ENCODE data around the gene ADAT2.

The ADAT2 gene

DNA sequence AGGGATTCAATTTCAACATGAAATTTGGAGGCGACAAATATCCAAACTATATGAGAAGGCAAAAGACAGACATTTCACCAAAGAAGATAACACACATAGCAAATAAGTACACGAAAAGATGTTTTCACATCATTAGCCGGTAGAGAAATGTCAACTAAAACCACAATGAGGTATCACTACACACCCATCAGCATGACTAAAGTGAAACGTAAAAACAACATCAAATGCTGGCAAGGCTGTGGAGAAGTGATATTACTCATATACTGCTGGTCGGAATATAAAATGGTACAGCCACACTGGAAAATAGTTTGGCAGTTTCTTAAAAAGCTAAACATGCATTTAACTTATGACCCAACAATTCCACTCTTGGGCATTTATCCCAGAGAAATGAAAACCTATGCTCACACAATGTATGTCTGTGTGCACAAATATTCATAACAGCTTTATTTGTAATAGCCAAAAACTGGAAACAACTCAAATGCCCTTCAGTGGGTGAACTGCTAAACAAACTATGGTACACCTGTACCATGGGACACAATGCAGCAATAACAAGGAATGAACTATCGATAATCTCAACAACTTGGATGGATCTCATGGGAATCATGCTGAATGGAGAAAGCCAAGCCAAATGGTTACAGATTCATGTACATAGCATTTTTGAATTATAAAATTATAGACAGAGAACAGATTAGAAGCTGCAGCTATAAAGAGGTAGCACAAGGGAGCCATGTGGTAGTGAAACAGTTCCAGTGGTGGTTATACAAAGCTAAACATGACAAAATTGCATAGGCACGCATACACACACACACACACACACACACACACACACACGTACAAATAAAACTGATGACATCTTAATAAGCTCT lies 8.6 kb downstream of the ADAT2 start:
- Histone ChIP-seq H3K4me1 (ENCODE audit: control insufficient read depth, insufficient read depth, low read length) (no peaks in the 10 kb centered on the region), H3K27me3 (ENCODE audit: control insufficient read depth in 1 of 2, insufficient read depth in 2 of 2, low read length in 2 of 2) (no peaks in the 10 kb centered on the region), H3K9me3 (ENCODE audit: control insufficient read depth in 2 of 2, low read length in 2 of 2) (no peaks in the 10 kb centered on the region), H3K27ac (ENCODE audit: low read length) (no peak overlapping the region), H3K36me3 (ENCODE audit: control insufficient read depth in 2 of 2, insufficient read depth in 2 of 2, low read length in 2 of 2) (no peaks in the 10 kb centered on the region), H3K4me3 (ENCODE audit: low read length in 2 of 2) (no peak overlapping the region), H3K9ac (ENCODE audit: low read length in 2 of 2) (no peak overlapping the region)

DNA sequence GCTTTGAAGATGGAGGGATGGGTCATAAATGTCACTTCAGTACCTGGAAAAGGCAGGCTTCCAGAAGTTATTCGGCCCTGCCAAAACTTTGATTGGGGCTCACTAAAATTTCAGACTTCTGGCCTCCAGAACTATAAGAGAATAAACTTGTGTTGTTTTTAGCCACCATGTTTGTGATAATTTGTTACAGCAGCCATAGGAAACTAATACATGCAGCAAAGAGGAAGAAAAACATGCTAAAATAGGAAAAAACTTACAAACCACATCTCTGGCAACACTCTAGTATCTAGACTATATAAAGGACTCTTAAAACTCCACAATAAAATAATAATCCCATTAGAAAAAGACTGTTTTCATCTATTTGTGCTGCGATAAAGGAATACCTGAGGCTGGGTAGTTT lies 9.5 kb downstream of the ADAT2 start:
- no peak overlapping the region for H3K9ac ChIP-seq (ENCODE audit: low read length in 2 of 2)
- no peak overlapping the region for H3K4me3 ChIP-seq (ENCODE audit: low read length in 2 of 2)
- no peaks in the 10 kb centered on the region for H3K27me3 ChIP-seq (ENCODE audit: control insufficient read depth in 1 of 2, insufficient read depth in 2 of 2, low read length in 2 of 2)
- no peaks in the 10 kb centered on the region for H3K9me3 ChIP-seq (ENCODE audit: control insufficient read depth in 2 of 2, low read length in 2 of 2)
- no peak overlapping the region for H3K27ac ChIP-seq (ENCODE audit: low read length)
- peaks cover 0 to 5% of the 10 kb centered on the region in 2 donors for H3K36me3 ChIP-seq (ENCODE audit: control insufficient read depth in 2 of 2, insufficient read depth in 2 of 2, low read length in 2 of 2)
- no peaks in the 10 kb centered on the region for H3K4me1 ChIP-seq (ENCODE audit: control insufficient read depth, insufficient read depth, low read length)

DNA sequence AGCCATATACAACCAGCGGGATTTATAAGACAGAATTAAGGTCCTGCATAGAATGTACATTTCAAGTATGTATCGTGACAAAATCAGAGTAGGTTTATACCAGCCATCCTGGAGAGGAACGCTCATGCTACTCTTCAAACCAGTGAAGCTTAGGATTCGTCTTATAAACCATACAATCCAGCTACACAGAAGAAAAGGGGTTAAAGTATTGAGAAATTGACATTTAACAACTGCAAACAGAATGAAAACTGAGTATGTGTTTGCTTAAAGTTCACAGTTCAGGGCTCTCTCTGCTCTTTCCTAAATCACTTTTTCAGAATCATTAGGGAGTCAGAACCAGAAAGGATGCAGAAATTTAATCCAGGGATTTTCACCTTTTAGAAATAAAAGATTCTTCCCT lies 17.9 kb downstream of the ADAT2 start:
- Histone ChIP-seq H3K4me3 (ENCODE audit: low read length in 2 of 2) (no peak overlapping the region), H3K4me1 (ENCODE audit: control insufficient read depth, insufficient read depth, low read length) (no peaks in the 10 kb centered on the region), H3K9ac (ENCODE audit: low read length in 2 of 2) (no peak overlapping the region), H3K9me3 (ENCODE audit: control insufficient read depth in 2 of 2, low read length in 2 of 2) (no peaks in the 10 kb centered on the region), H3K27ac (ENCODE audit: low read length) (no peak overlapping the region), H3K36me3 (ENCODE audit: control insufficient read depth in 2 of 2, insufficient read depth in 2 of 2, low read length in 2 of 2) (peaks cover 0 to 8% of the 10 kb centered on the region in 2 donors), H3K27me3 (ENCODE audit: control insufficient read depth in 1 of 2, insufficient read depth in 2 of 2, low read length in 2 of 2) (no peaks in the 10 kb centered on the region)

DNA sequence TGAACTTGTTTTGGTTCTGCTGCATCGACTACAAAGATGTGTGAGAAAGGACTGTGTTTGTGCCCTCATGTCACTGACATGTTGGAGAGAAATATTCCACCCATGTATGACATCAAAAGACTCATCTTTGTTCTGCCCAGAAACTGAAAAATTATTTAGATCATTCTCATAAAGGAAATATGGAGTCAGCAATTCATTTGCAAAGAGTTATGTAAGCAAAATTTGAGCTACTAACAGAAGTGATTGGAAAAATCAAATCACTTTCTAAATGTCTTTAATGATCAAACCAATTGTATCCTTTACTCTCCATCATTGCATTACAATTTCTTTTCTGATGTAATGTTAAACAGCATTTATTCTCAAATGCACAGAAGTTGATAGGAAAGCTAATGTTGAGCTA lies 19.3 kb downstream of the ADAT2 start:
- Histone ChIP-seq H3K27ac (ENCODE audit: low read length) (no peak overlapping the region), H3K36me3 (ENCODE audit: control insufficient read depth in 2 of 2, insufficient read depth in 2 of 2, low read length in 2 of 2) (peaks cover 0 to 5% of the 10 kb centered on the region in 2 donors), H3K9me3 (ENCODE audit: control insufficient read depth in 2 of 2, low read length in 2 of 2) (no peaks in the 10 kb centered on the region), H3K9ac (ENCODE audit: low read length in 2 of 2) (no peak overlapping the region), H3K4me1 (ENCODE audit: control insufficient read depth, insufficient read depth, low read length) (no peaks in the 10 kb centered on the region), H3K27me3 (ENCODE audit: control insufficient read depth in 1 of 2, insufficient read depth in 2 of 2, low read length in 2 of 2) (no peaks in the 10 kb centered on the region), H3K4me3 (ENCODE audit: low read length in 2 of 2) (no peak overlapping the region)

DNA sequence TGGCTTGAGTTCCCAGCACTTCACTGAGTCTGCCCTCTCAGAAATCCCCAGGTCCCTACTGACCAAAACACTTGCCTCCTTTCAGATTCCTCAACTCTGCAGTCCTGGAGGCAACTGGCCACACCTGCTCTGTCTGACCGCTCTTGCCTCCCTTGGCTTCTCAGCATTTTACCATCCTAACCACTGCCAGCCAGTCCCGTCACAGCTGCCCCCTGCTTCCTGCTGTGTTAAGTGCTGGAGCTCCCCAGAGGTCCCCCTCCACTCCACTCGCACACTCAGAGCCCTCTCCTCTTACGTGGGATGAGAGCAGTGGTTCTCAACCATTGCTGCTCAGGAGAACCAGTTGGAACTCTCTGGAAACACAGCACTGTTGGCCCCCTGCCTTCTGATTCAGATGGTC lies 20.5 kb downstream of the ADAT2 start:
- Histone ChIP-seq H3K27ac (ENCODE audit: low read length) (no peak overlapping the region), H3K36me3 (ENCODE audit: control insufficient read depth in 2 of 2, insufficient read depth in 2 of 2, low read length in 2 of 2) (peaks cover 0 to 4% of the 10 kb centered on the region in 2 donors), H3K9ac (ENCODE audit: low read length in 2 of 2) (no peak overlapping the region), H3K4me3 (ENCODE audit: low read length in 2 of 2) (no peak overlapping the region), H3K9me3 (ENCODE audit: control insufficient read depth in 2 of 2, low read length in 2 of 2) (no peaks in the 10 kb centered on the region), H3K27me3 (ENCODE audit: control insufficient read depth in 1 of 2, insufficient read depth in 2 of 2, low read length in 2 of 2) (no peaks in the 10 kb centered on the region), H3K4me1 (ENCODE audit: control insufficient read depth, insufficient read depth, low read length) (no peaks in the 10 kb centered on the region)

DNA sequence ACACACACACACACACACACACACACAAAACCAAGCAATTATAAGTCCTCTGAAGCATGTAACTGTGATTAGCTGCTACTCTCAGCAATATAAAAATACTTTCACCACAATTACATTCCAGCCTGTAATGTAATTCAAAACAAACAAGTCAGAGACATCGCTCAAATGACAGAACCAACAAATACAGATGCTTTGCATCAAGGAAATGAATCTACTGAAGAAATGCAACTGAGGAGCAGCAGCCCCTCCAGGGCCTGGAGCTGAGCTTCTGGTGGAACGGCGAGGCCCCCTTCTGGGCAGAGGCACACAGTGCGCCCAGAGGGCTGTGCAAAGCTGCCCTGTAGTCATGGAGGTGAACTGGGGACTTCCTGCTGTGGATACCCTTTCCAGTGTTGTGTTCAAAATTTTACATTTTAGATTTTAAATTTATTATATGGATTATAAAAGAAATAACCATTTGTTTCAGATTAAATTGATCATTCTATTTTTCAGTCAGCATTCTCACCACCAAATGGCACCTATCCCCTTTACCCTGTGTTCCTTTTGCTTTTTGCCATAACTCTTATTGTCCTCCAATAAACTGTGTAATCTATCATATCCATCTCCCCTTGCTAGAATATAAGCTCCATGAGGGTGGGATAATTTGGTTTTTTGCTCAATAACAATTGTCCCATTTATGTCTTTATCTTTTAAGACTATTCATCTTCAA lies 23.2 kb downstream of the ADAT2 start:
- no peak overlapping the region for H3K9ac ChIP-seq (ENCODE audit: low read length in 2 of 2)
- H3K4me3 ChIP-seq (ENCODE audit: low read length in 2 of 2) = no peak overlapping the region
- H3K4me1 ChIP-seq (ENCODE audit: control insufficient read depth, insufficient read depth, low read length) = no peaks in the 10 kb centered on the region
- H3K27ac ChIP-seq (ENCODE audit: low read length) = no peak overlapping the region
- H3K36me3 ChIP-seq (ENCODE audit: control insufficient read depth in 2 of 2, insufficient read depth in 2 of 2, low read length in 2 of 2) = peaks cover 0 to under 1% of the 10 kb centered on the region in 2 donors
- H3K27me3 ChIP-seq (ENCODE audit: control insufficient read depth in 1 of 2, insufficient read depth in 2 of 2, low read length in 2 of 2) = no peaks in the 10 kb centered on the region
- no peaks in the 10 kb centered on the region for H3K9me3 ChIP-seq (ENCODE audit: control insufficient read depth in 2 of 2, low read length in 2 of 2)

DNA sequence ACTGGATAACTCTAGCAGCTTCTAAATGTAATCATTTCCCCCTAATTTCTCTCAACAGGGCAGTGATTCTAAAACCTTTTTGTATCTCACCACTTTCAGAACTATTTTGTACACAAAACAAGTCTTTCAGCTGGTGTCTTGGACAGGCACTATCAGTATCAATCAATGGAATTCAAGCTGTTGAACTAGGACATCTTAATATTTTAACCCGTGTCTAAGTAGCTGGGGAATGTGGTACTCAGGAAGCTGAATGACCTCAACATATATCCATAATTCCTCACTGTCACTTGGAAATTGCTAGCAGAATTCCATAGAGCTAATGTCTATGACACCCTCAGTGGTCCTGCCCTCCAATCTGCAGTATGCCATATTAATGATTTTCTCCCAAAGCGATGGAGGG lies 24.5 kb downstream of the ADAT2 start:
- no peaks in the 10 kb centered on the region for H3K36me3 ChIP-seq (ENCODE audit: control insufficient read depth in 2 of 2, insufficient read depth in 2 of 2, low read length in 2 of 2)
- H3K27me3 ChIP-seq (ENCODE audit: control insufficient read depth in 1 of 2, insufficient read depth in 2 of 2, low read length in 2 of 2) = no peaks in the 10 kb centered on the region
- no peaks in the 10 kb centered on the region for H3K9me3 ChIP-seq (ENCODE audit: control insufficient read depth in 2 of 2, low read length in 2 of 2)
- no peak overlapping the region for H3K27ac ChIP-seq (ENCODE audit: low read length)
- H3K9ac ChIP-seq (ENCODE audit: low read length in 2 of 2) = no peak overlapping the region
- H3K4me3 ChIP-seq (ENCODE audit: low read length in 2 of 2) = no peak overlapping the region
- H3K4me1 ChIP-seq (ENCODE audit: control insufficient read depth, insufficient read depth, low read length) = no peaks in the 10 kb centered on the region

DNA sequence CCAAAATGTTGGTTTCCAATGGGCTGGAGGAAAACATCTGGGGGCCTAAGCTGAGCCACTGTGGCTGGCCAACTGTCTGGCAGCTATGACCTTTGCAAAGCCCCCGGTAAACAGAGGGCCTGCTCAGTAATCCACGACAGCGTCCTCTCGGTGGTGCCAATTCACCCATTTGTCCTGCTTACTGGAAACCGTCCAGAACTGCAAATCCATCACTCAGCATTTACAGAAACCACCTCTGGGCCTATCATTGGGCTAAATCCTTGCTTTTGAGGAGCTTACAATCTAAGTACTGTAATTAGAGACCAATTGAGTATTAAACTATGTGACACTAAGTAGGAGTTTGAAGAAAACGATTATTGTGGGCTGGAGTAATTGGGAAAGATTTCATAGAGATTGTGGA lies 31.0 kb downstream of the ADAT2 start:
- Histone ChIP-seq H3K9me3 (ENCODE audit: control insufficient read depth in 2 of 2, low read length in 2 of 2) (no peaks in the 10 kb centered on the region), H3K4me1 (ENCODE audit: control insufficient read depth, insufficient read depth, low read length) (no peaks in the 10 kb centered on the region), H3K9ac (ENCODE audit: low read length in 2 of 2) (no peak overlapping the region), H3K36me3 (ENCODE audit: control insufficient read depth in 2 of 2, insufficient read depth in 2 of 2, low read length in 2 of 2) (no peaks in the 10 kb centered on the region), H3K27me3 (ENCODE audit: control insufficient read depth in 1 of 2, insufficient read depth in 2 of 2, low read length in 2 of 2) (no peaks in the 10 kb centered on the region), H3K27ac (ENCODE audit: low read length) (no peak overlapping the region), H3K4me3 (ENCODE audit: low read length in 2 of 2) (no peak overlapping the region)

DNA sequence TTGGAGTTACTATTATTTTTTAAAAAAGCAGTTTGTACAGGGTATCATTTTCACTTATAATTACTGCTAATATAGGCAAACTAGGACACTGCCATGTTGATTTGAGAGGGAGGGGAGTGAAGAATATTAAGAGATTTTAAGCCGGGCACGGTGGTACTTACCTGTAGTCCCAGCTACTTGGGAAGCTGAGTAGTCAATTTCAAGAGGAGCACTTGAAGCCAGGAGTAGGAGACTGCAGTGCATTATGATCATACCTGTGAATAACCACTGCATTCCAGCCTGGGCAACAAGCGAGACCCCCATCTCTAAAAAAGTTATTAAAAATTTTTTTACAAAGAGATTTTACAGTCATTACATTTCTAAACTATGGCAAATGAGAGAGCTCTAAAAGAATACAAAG lies 35.7 kb downstream of the ADAT2 start:
- H3K9me3 ChIP-seq (ENCODE audit: control insufficient read depth in 2 of 2, low read length in 2 of 2) = no peaks in the 10 kb centered on the region
- H3K4me3 ChIP-seq (ENCODE audit: low read length in 2 of 2) = no peak overlapping the region
- H3K27me3 ChIP-seq (ENCODE audit: control insufficient read depth in 1 of 2, insufficient read depth in 2 of 2, low read length in 2 of 2) = no peaks in the 10 kb centered on the region
- H3K36me3 ChIP-seq (ENCODE audit: control insufficient read depth in 2 of 2, insufficient read depth in 2 of 2, low read length in 2 of 2) = no peaks in the 10 kb centered on the region
- no peak overlapping the region for H3K27ac ChIP-seq (ENCODE audit: low read length)
- no peaks in the 10 kb centered on the region for H3K4me1 ChIP-seq (ENCODE audit: control insufficient read depth, insufficient read depth, low read length)
- H3K9ac ChIP-seq (ENCODE audit: low read length in 2 of 2) = no peak overlapping the region

DNA sequence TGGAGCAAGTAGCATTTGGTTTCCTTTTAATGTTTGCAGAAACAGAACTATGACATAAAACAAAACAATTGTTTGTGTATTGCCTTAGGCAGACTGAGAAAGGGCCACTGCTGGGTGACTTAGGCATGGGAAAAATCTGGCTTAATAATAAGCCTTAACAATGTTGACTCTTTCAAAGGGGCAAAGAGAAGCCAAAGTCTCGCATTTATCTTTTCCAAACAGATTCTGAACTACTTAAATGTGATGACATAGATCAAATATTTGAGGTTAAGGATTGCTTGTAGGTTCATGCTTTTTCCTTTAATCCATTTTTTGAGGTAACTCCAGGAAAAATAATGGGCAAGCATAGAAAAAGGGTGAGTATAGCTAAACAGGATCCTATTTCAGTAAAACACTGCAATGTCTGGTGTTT lies 39.6 kb downstream of the ADAT2 start:
- H3K27ac ChIP-seq (ENCODE audit: low read length) = no peak overlapping the region
- no peak overlapping the region for H3K9ac ChIP-seq (ENCODE audit: low read length in 2 of 2)

DNA sequence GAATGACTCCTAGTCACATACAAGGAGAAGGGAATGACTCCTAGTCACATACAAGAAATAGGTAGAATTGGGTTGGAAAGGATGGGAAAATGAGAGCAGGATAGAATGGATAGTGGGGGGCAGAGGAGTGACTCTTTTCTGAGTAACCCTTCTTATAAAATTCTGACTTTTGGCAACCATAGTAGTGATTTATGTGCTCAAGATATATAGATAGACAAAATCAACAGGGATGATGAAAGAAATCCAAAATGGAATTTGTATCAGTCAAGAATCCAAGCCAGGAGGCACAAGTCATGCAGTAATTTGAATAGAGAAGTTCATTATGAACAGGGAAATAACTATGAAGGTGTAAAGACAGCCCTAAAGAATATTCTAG lies 41.7 kb downstream of the ADAT2 start:
- Histone ChIP-seq H3K9me3 (ENCODE audit: control insufficient read depth in 2 of 2, low read length in 2 of 2) (no peaks in the 10 kb centered on the region), H3K4me3 (ENCODE audit: low read length in 2 of 2) (no peak overlapping the region), H3K4me1 (ENCODE audit: control insufficient read depth, insufficient read depth, low read length) (no peaks in the 10 kb centered on the region), H3K27ac (ENCODE audit: low read length) (no peak overlapping the region), H3K27me3 (ENCODE audit: control insufficient read depth in 1 of 2, insufficient read depth in 2 of 2, low read length in 2 of 2) (no peaks in the 10 kb centered on the region), H3K36me3 (ENCODE audit: control insufficient read depth in 2 of 2, insufficient read depth in 2 of 2, low read length in 2 of 2) (no peaks in the 10 kb centered on the region), H3K9ac (ENCODE audit: low read length in 2 of 2) (no peak overlapping the region)

More for the DNA sequence above, 39.6 kb downstream of the ADAT2 start:
- Histone ChIP-seq H3K9me3 (ENCODE audit: control insufficient read depth in 2 of 2, low read length in 2 of 2) (no peaks in the 10 kb centered on the region), H3K36me3 (ENCODE audit: control insufficient read depth in 2 of 2, insufficient read depth in 2 of 2, low read length in 2 of 2) (no peaks in the 10 kb centered on the region), H3K27me3 (ENCODE audit: control insufficient read depth in 1 of 2, insufficient read depth in 2 of 2, low read length in 2 of 2) (no peaks in the 10 kb centered on the region), H3K4me3 (ENCODE audit: low read length in 2 of 2) (no peak overlapping the region), H3K4me1 (ENCODE audit: control insufficient read depth, insufficient read depth, low read length) (no peaks in the 10 kb centered on the region)
